Diencephalon (tissue), 1 donor: Measurements from ENCODE around the gene TNFSF10. TPM values are rescaled to one million over a fixed set of nuclear protein-coding genes. Genes with fewer than 3 reads are reported as not detected.

Experiments
- small RNA-seq: library from RNA; depleted of rRNA; stranded (forward); fragments of <200 nt; gene quantifications from one replicate; pipeline ENCODE3, GENCODE V24; 2014
- total RNA-seq: library from RNA; depleted of rRNA; stranded (reverse); fragments of >200 nt; gene quantifications from one replicate; pipeline ENCODE4 v1.2.3, GENCODE V29; 2014

Gene TNFSF10
- 5.5 TPM for total RNA-seq

GRCh38 chr3:172522871-172523818 lies at the start of gene TNFSF10:
Gene TNFSF10, minus strand, starts transcription at chr3:172523430. Its CDS starts 46 bp downstream, at chr3:172523384.

Small RNA genes within 50 kb of the gene (small RNA-seq; reads per million reads assigned to genes)
- gene AC007919.1: not detected

Other genes starting within 250 kb of the TNFSF10 start
- 0.69 TPM for gene GHSR, start 75.0 kb downstream of the TNFSF10 start, total RNA-seq
- 13.6 TPM for gene NCEH1, start 187.6 kb upstream of the TNFSF10 start, total RNA-seq
- 18.5 TPM for gene ECT2, start 227.3 kb upstream of the TNFSF10 start, total RNA-seq